Esophagus muscularis mucosa (tissue), 4 donors: ENCODE data around the gene PLIN3. TPM values are rescaled to one million over a fixed set of nuclear protein-coding genes. Genes with fewer than 3 reads are reported as not detected.
"Not testable (repeated sequence)": the region's sequence is repeated elsewhere in the genome, so short reads cannot be mapped to it uniquely, and the experiment has no call there.

ENCODE experiments used
- DNase-seq: peaks from one replicate; pipeline ENCODE4 v3.0.0-alpha.2; 2017; ENCODE audit errors: extremely low spot score
- H3K27ac ChIP-seq, 4 donors: fragments of 200-600 bp; sonication (generic); replicated peaks in 1 of 4; 1 replicate in 3 of 4; 2 replicates in 1 of 4; pipeline ENCODE4 v1.5.1; 2016 to 2019; ENCODE audit warnings: mild to moderate bottlenecking in 1 of 4
- H3K27me3 ChIP-seq, 4 donors: fragments of 200-600 bp; sonication (generic); one replicate each; pipeline versions ENCODE4 v1.5.1 to v1.6.0; 2016 to 2019
- H3K36me3 ChIP-seq, 4 donors: fragments of 200-600 bp; sonication (generic); one replicate each; pipeline ENCODE4 v1.5.1; 2016 to 2019
- H3K4me1 ChIP-seq, 4 donors: fragments of 200-600 bp; sonication (generic); one replicate each; pipeline ENCODE4 v1.5.1; 2016 to 2019
- H3K4me3 ChIP-seq, 4 donors: fragments of 200-600 bp; sonication (generic); 1 replicate in 2 of 4; 2 replicates in 2 of 4; pipeline ENCODE4 v1.5.1; 2016 to 2019; ENCODE audit warnings: mild to moderate bottlenecking in 4 of 4, moderate library complexity in 1 of 4
- H3K9me3 ChIP-seq, 4 donors: fragments of 200-600 bp; sonication (generic); 1 replicate in 3 of 4; 2 replicates in 1 of 4; pipeline ENCODE4 v1.5.1; 2016 to 2019
- EP300 ChIP-seq: sonication (generic); formaldehyde crosslinking; IDR thresholded peaks from one replicate; pipeline ENCODE4 v1.6.1; 2017; ENCODE audit warnings: antibody characterized with exemption
- POLR2A ChIP-seq: fragments of 450-650 bp; IDR thresholded peaks from one replicate; pipeline ENCODE4 v1.6.1; 2017; ENCODE audit warnings: antibody characterized with exemption, moderate library complexity, mild to moderate bottlenecking, low read depth
- POLR2AphosphoS5 ChIP-seq, 2 donors: sonication (generic); formaldehyde crosslinking; IDR thresholded peaks; one replicate each; pipeline ENCODE4 v1.6.1; 2017; ENCODE audit warnings: antibody characterized with exemption in 2 of 2
- WGBS: methylation state at CpG from one replicate; pipeline ENCODE4 v1.1.5; 2018; 5-methylcytosine and 5-hydroxymethylcytosine counted together
- intact Hi-C: fragments of 100-400 bp; cut with DNase I; formaldehyde crosslinking; loops from one replicate; pipeline ENCODE4 v1.15.1; 2023
- total RNA-seq, 4 donors: library from RNA; depleted of rRNA; stranded (reverse); fragments of >200 nt; gene quantifications; one replicate each; pipeline versions ENCODE4 v1.1.0 to v1.2.1, GENCODE V29; 2016
- TF ChIP-seq, protein P1 (sequence below), 3 experiments: fragments of 200-600 bp in 2 of 3; fragments of 450-650 bp in 1 of 3; sonication (generic) in 2 of 3; IDR thresholded peaks; one replicate each; pipeline ENCODE4 v1.5.1; 2017 to 2019; ENCODE audit warnings: antibody characterized with exemption in 3 of 3, mild to moderate bottlenecking in 2 of 3, moderate library complexity in 1 of 3

PLIN3 gene
- total RNA-seq, 4 donors from 2014 or later, result 15.4 to 69.0 (median 51.1) TPM

DNA sequence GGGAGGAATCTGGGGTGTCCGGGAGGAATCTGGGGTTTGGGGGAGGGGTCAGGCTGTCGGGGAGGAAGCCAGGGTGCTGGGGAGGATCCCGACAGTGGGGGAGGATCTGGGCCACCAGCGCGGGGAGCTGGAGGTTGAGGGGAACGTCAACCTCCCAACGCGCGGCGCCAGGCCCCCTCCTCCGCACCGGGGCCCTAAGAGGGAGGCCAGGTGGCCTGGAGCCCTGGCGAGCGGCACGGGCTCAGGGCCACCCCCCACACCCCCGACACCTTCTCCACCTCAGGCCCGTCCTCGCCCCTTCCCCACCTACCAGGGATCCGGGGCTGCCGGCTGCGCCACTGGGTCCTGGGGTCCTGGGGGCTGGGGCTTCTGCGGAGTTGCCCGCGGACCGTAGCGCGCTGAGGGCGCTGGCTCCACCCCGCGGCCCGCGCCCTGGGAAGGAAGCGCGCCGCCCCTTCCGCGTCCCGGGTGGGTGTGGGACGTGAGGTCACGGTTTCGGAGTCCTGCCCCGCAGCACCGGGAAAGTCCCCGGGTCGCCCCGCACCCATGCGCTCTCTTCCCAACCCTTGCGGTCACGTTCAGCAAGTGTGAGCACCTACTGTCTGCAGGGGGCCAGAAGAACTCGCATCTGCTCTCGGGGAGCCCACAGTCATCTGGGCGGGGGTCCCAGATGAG lies 36.0 kb downstream of the PLIN3 start, which contains the start of gene TICAM1:
TSS of gene TICAM1 (minus strand) at position 409 of the 675 bp plus-strand sequence. CDS start 13,335 bp downstream, outside the sequence.
- intact Hi-C loops, result no loop called here
- WGBS, result under 1% methylated on average over 23 of the region's 52 CpGs
- Histone ChIP-seq H3K4me1 (peaks cover 10 to 35% (median 26%) of the 10 kb centered on the region in 4 donors), H3K9me3 (no peaks in the 10 kb centered on the region), H3K36me3 (no peaks in the 10 kb centered on the region), H3K4me3 (peak within 1 kb of the TSS; percentile 85 to 99 (median 96)), H3K27ac (peak within 1 kb of the TSS; percentile 90 to 94 (median 91)), H3K27me3 (no peaks in the 10 kb centered on the region)
- TF ChIP-seq POLR2A (peak; percentile 81), POLR2AphosphoS5 (IDR thresholded peaks at IDR 0.05) (peak; percentile 78 to 91), EP300 (no peak)
- no peak for DNase-seq

DNA sequence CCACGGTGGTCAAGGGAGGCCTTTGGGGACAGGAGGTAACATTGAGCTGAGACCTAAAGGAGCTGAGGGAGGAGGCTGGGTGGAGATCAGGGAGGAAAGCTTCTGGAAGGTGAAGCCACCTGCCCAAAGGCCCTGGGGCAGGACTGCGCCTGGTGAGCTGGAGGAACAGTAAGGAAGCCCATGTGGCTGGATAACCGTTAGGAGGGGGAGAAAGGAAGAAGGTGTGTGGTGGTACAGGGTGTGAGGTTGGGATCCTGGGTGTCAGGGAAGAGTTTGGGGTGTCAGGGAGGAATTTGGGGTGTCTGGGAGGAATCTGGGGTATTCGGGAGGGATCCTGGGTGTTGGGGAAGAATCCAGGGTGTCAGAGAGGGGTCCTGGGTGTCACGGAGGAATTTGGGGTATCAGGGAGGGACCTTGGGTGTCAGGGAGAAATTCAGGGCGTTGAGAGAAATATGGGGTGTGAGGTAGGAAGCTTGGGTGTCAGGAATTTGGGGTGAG lies 36.6 kb downstream of the PLIN3 start:
- WGBS, result 69% methylated on average over 6 of the region's 6 CpGs
- Histone ChIP-seq H3K9me3 (no peaks in the 10 kb centered on the region), H3K27ac (peak overlapping the region; percentile 90 to 94 (median 91)), H3K27me3 (no peaks in the 10 kb centered on the region), H3K4me1 (peaks cover 10 to 35% (median 26%) of the 10 kb centered on the region in 4 donors), H3K4me3 (peak overlapping the region; percentile 85 to 99 (median 96)), H3K36me3 (no peaks in the 10 kb centered on the region)
- intact Hi-C loops, result no loop called here
- no peak for DNase-seq
- TF ChIP-seq POLR2A (no peak), POLR2AphosphoS5 (IDR thresholded peaks at IDR 0.05) (no peak), EP300 (no peak)
- TF ChIP-seq, protein P1, sequence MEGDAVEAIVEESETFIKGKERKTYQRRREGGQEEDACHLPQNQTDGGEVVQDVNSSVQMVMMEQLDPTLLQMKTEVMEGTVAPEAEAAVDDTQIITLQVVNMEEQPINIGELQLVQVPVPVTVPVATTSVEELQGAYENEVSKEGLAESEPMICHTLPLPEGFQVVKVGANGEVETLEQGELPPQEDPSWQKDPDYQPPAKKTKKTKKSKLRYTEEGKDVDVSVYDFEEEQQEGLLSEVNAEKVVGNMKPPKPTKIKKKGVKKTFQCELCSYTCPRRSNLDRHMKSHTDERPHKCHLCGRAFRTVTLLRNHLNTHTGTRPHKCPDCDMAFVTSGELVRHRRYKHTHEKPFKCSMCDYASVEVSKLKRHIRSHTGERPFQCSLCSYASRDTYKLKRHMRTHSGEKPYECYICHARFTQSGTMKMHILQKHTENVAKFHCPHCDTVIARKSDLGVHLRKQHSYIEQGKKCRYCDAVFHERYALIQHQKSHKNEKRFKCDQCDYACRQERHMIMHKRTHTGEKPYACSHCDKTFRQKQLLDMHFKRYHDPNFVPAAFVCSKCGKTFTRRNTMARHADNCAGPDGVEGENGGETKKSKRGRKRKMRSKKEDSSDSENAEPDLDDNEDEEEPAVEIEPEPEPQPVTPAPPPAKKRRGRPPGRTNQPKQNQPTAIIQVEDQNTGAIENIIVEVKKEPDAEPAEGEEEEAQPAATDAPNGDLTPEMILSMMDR (IDR thresholded peaks at IDR 0.05), result no peak

DNA sequence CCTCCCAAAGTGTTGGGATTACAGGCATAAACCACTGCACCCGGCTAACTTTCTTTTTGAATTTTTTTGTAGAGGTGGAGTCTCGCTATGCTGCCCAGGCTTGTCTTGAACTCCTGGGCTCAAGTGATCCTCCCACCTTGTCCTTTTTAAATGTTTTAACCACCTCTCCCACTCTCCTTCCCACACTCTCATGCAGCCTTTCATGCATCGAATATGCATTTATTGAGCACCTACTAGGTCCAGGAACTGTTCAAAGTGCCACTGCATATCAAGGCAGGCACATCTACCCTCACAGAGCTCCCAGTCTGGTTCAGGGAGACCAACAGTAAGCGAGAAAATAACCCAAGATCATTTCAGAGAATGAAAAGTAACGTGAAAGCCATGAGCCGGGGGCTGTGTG lies 37.1 kb downstream of the PLIN3 start:
- WGBS, result 92% methylated on average over 6 of the region's 6 CpGs

DNA sequence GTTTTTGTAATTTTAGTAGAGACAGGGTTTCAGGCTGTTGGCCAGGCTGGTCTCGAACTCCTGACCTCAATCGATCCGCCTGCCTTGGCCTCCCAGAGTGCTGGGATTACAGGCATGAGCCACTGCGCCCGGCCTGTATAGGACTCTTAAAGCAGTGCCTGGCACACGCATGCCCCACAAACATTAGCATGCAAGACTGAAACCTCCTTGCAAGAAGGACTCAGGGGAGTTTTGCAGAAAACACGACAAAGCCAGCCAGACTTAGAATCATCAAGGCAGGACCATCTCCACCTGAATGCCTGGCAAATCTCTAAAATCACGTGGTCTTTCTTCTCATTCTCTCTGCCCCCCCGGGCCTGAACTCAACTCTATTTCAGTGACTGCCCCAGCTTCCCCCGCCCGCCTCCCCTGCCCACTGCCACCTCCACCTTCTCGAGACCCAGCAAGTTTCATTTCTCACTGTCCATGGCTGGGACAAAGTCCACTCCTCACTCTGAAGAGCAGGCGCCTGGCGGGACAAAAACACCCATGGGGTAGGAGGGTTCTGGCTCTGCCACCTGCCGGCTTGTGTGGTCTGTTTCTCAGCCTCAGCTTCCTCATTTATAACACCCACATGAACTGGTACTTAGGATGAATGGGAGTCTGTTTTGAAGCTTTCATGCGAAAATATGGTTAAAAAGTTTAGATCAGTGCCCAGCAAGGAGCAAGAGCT lies 38.3 kb downstream of the PLIN3 start:
- intact Hi-C loops, result no loop called here
- Histone ChIP-seq H3K36me3 (peaks cover 0 to 8% (median 0%) of the 10 kb centered on the region in 4 donors), H3K27ac (peak overlapping the region in 2 of 4 donors; percentile 31 to 39), H3K9me3 (no peaks in the 10 kb centered on the region), H3K4me1 (peaks cover 10 to 35% (median 26%) of the 10 kb centered on the region in 4 donors), H3K4me3 (no peak overlapping the region), H3K27me3 (no peaks in the 10 kb centered on the region)
- TF ChIP-seq POLR2A (no peak), EP300 (no peak), POLR2AphosphoS5 (IDR thresholded peaks at IDR 0.05) (no peak)
- TF ChIP-seq, protein P1 (IDR thresholded peaks at IDR 0.05), result no peak
- DNase-seq, result no peak
- 72% methylated on average over 16 of the region's 16 CpGs for WGBS

More for the DNA sequence above, 37.1 kb downstream of the PLIN3 start:
- DNase-seq, result no peak
- H3K9me3 ChIP-seq, result no peaks in the 10 kb centered on the region
- no peaks in the 10 kb centered on the region for H3K27me3 ChIP-seq
- H3K36me3 ChIP-seq, result peaks cover 0 to 1% (median 0%) of the 10 kb centered on the region in 4 donors
- H3K4me1 ChIP-seq, result peaks cover 10 to 35% (median 26%) of the 10 kb centered on the region in 4 donors
- TF ChIP-seq POLR2AphosphoS5 (IDR thresholded peaks at IDR 0.05) (no peak), EP300 (no peak), POLR2A (no peak)
- TF ChIP-seq, protein P1 (IDR thresholded peaks at IDR 0.05), result no peak
- peak overlapping the region; percentile 85 to 99 (median 96) for H3K4me3 ChIP-seq
- peak overlapping the region; percentile 90 to 94 (median 91) for H3K27ac ChIP-seq
- intact Hi-C loops, result no loop called here

DNA sequence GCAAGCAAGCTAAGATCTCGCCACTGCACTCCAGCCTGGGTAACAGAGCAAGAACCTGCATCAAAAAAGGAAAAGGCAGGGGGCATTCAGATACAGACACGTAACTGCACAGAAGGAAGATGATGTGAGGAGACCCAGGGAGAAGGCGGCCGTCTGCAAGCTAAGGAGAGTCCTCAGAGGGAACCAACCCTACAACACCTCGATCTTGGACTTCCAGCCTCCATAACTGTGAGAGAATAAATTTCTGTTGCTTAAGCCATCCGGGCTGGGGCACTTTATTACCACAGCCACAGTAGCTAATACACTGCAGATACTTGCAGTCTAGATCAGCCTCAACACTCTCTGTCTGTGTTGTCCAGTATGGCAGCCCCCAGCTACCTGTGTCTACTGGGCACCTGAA lies 43.9 kb downstream of the PLIN3 start:
- H3K36me3 ChIP-seq, result peaks cover 4 to 35% (median 9%) of the 10 kb centered on the region in 4 donors
- WGBS, result 89% methylated on average over 6 of the region's 6 CpGs
- intact Hi-C loops, result no loop called here

DNA sequence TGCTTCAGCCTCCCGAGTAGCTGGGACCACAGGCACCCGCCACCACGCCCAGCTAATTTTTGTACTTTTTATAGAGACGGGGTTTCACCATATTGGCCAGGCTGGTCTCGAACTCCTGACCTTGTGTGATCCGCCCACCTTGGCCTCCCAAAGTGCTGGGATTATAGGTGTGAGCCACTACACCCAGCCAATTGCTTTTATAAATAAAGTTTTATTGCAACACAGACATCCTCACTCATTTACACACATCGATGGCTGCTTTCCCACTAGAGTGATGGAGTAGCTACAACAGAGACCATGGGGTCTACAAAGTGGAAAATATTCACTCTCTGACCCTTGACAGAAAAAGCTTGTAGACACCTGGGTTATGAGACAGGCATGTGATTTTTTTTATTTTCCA lies 45.1 kb downstream of the PLIN3 start:
- H3K4me3 ChIP-seq, H3K4me1 ChIP-seq, DNase-seq, H3K27ac ChIP-seq, intact Hi-C loops, H3K9me3 ChIP-seq, H3K27me3 ChIP-seq: not testable (repeated sequence)
- WGBS, result 98% methylated on average over 7 of the region's 7 CpGs
- peaks cover 17 to 48% (median 22%) of the 10 kb centered on the region in 4 donors for H3K36me3 ChIP-seq

More for the DNA sequence above, 43.9 kb downstream of the PLIN3 start:
- Histone ChIP-seq H3K9me3 (no peaks in the 10 kb centered on the region), H3K4me3 (no peak overlapping the region), H3K27ac (no peak overlapping the region), H3K4me1 (no peaks in the 10 kb centered on the region), H3K27me3 (no peaks in the 10 kb centered on the region)
- no peak for TF ChIP-seq EP300
- TF ChIP-seq POLR2AphosphoS5 (IDR thresholded peaks at IDR 0.05), result no peak
- no peak for TF ChIP-seq POLR2A
- TF ChIP-seq, protein P1 (IDR thresholded peaks at IDR 0.05), result no peak
- DNase-seq, result no peak
